SK-N-SH (cell line): ENCODE data around the gene RGS6. TPM values are rescaled to one million over a fixed set of nuclear protein-coding genes. Genes with fewer than 3 reads are reported as not detected.

Source experiments
- CTCF ChIA-PET: fragments of 300-600, 350-600 bp; formaldehyde crosslinking; extraction: SDS; loops from one replicate; lab custom pipeline; 2021; lab: Yijun Ruan, JAX
- POLR2A ChIA-PET: fragments of 350-600 bp; sonication (Branson Sonifier 250); formaldehyde crosslinking; extraction: SDS; loops from one replicate; lab custom pipeline; 2020; ENCODE audit warnings: antibody characterized with exemption, inconsistent platforms; lab: Yijun Ruan, JAX
- DNase-seq: peaks from one replicate; pipeline ENCODE4 v3.0.0; 2012
- H2AFZ ChIP-seq: fragments of 200-600 bp; sonication (generic); 2 replicates; pipeline ENCODE4 v1.8.1; 2016; ENCODE audit warnings: antibody characterized with exemption, mild to moderate bottlenecking, low read depth
- H3F3A ChIP-seq: fragments of 200-600 bp; sonication (generic); replicated peaks from 2 replicates; pipeline ENCODE3; 2016; ENCODE audit warnings: antibody characterized with exemption, mild to moderate bottlenecking; ENCODE audit not compliant: insufficient read depth
- H3K27ac ChIP-seq, 2 experiments: fragments of 200-500 bp in 1 of 2; fragments of 200-600 bp in 1 of 2; sonication (Bioruptor generic) in 1 of 2; sonication (generic), shearing (Covaris generic) in 1 of 2; 2 replicates each; pipeline versions ENCODE4 v1.5.1 to v1.6.1; 2014 to 2016; ENCODE audit warnings: low read depth in 2 of 2, inconsistent platforms in 1 of 2, low read length in 1 of 2, mild to moderate bottlenecking in 1 of 2, mixed read lengths in 1 of 2
- H3K27me3 ChIP-seq: fragments of 200-600 bp; sonication (generic), shearing (Covaris generic); 2 replicates; pipeline ENCODE4 v1.6.1; 2016; ENCODE audit warnings: mixed run types; ENCODE audit not compliant: insufficient read depth
- H3K36me3 ChIP-seq, 2 experiments: fragments of 200-500 bp in 1 of 2; fragments of 200-600 bp in 1 of 2; sonication (Bioruptor generic) in 1 of 2; sonication (generic) in 1 of 2; replicated peaks in 1 of 2; 2 replicates each; pipeline versions ENCODE3 to v1.5.1; 2014 to 2016; ENCODE audit warnings: low read length in 1 of 2, mild to moderate bottlenecking in 1 of 2; ENCODE audit not compliant: insufficient read depth in 2 of 2, control insufficient read depth in 1 of 2
- H3K4me1 ChIP-seq, 2 experiments: fragments of 200-500 bp in 1 of 2; fragments of 200-600 bp in 1 of 2; sonication (Bioruptor generic) in 1 of 2; sonication (generic), shearing (Covaris generic) in 1 of 2; 2 replicates each; pipeline versions ENCODE4 v1.5.1 to v1.6.1; 2014 to 2016; ENCODE audit warnings: low read depth in 1 of 2, low read length in 1 of 2, mixed run types in 1 of 2; ENCODE audit not compliant: insufficient read depth in 2 of 2, control insufficient read depth in 1 of 2
- H3K4me2 ChIP-seq: fragments of 200-600 bp; sonication (generic), shearing (Covaris generic); 2 replicates; pipeline ENCODE4 v1.6.1; 2017; ENCODE audit warnings: mixed run types
- H3K4me3 ChIP-seq, 2 experiments: fragments of 200-500 bp in 1 of 2; fragments of 200-600 bp in 1 of 2; sonication (Bioruptor generic) in 1 of 2; sonication (generic), shearing (Covaris generic) in 1 of 2; 2 replicates each; pipeline versions ENCODE4 v1.5.1 to v1.8.1; 2014 to 2016; ENCODE audit warnings: low read depth in 2 of 2, inconsistent platforms in 1 of 2, low read length in 1 of 2, mild to moderate bottlenecking in 1 of 2, mixed read lengths in 1 of 2, moderate library complexity in 1 of 2
- H3K79me2 ChIP-seq: fragments of 200-600 bp; sonication (generic); 2 replicates; pipeline ENCODE4 v1.8.1; 2017; ENCODE audit warnings: mild to moderate bottlenecking; ENCODE audit not compliant: insufficient read depth
- H3K9ac ChIP-seq: fragments of 200-600 bp; sonication (generic); 2 replicates; pipeline ENCODE4 v1.6.1; 2017; ENCODE audit warnings: mixed run types
- H3K9me2 ChIP-seq: fragments of 200-600 bp; sonication (generic); 2 replicates; pipeline ENCODE4 v1.6.1; 2017; ENCODE audit warnings: mixed run types
- H3K9me3 ChIP-seq: fragments of 200-600 bp; sonication (generic); 2 replicates; pipeline ENCODE4 v1.6.1; 2017; ENCODE audit warnings: mixed run types, mild to moderate bottlenecking, moderate library complexity
- H4K20me1 ChIP-seq: fragments of 200-600 bp; sonication (generic); 2 replicates; pipeline ENCODE4 v1.6.1; 2017; ENCODE audit warnings: mild to moderate bottlenecking, mixed run types; ENCODE audit not compliant: insufficient read depth
- CHD2 ChIP-seq: fragments of 150-350 bp; IDR thresholded peaks from 2 replicates; pipeline ENCODE4 v1.6.1; 2018; ENCODE audit warnings: low read length; ENCODE audit not compliant: partially characterized antibody
- EP300 ChIP-seq, 2 experiments: IDR thresholded peaks; 2 replicates each; pipeline versions ENCODE4 v1.4.0 to v1.6.1; 2012; ENCODE audit warnings: borderline replicate concordance in 1 of 2, low read depth in 1 of 2, low read length in 1 of 2
- EZH2phosphoT487 ChIP-seq: fragments of 200-600 bp; sonication (generic); IDR thresholded peaks from 2 replicates; pipeline ENCODE4 v1.6.1; 2017; ENCODE audit warnings: low read depth, mixed run types, mild to moderate bottlenecking, antibody characterized with exemption, moderate library complexity, borderline replicate concordance
- FOSL2 ChIP-seq: IDR thresholded peaks from 2 replicates; pipeline ENCODE4 v1.4.0; 2012; ENCODE audit warnings: low read depth, mild to moderate bottlenecking, moderate library complexity, borderline replicate concordance
- FOXM1 ChIP-seq: IDR thresholded peaks from 2 replicates; pipeline ENCODE4 v1.4.0; 2012; ENCODE audit warnings: low read depth, mild to moderate bottlenecking
- GATA2 ChIP-seq: sonication (generic); formaldehyde crosslinking; IDR thresholded peaks from 2 replicates; pipeline ENCODE4 v1.5.0; 2020; ENCODE audit warnings: mild to moderate bottlenecking, missing genetic modification reagents
- JUND ChIP-seq: IDR thresholded peaks from 2 replicates; pipeline ENCODE4 v1.4.0; 2012
- MAX ChIP-seq: IDR thresholded peaks from 2 replicates; pipeline ENCODE4 v1.4.0; 2012; ENCODE audit warnings: low read depth
- MEF2A ChIP-seq: IDR thresholded peaks from 2 replicates; pipeline ENCODE4 v1.4.0; 2012; ENCODE audit warnings: low read depth, borderline replicate concordance
- MXI1 ChIP-seq: IDR thresholded peaks from 2 replicates; pipeline ENCODE4 v1.6.1; 2012; ENCODE audit warnings: mild to moderate bottlenecking, low read depth, low read length, improper control_type of control experiment
- NFIC ChIP-seq: IDR thresholded peaks from 2 replicates; pipeline ENCODE4 v1.4.0; 2012; ENCODE audit warnings: borderline replicate concordance
- POLR2AphosphoS5 ChIP-seq: IDR thresholded peaks from 2 replicates; pipeline ENCODE4 v1.6.1; 2012; ENCODE audit warnings: low read depth, low read length
- RFX5 ChIP-seq: IDR thresholded peaks from 2 replicates; pipeline ENCODE4 v1.6.1; 2012; ENCODE audit warnings: mild to moderate bottlenecking, improper control_type of control experiment, low read length
- SIN3A ChIP-seq: IDR thresholded peaks from 2 replicates; pipeline ENCODE4 v1.6.1; 2012; ENCODE audit warnings: low read depth, mild to moderate bottlenecking, low read length, moderate library complexity, borderline replicate concordance
- SMC3 ChIP-seq: IDR thresholded peaks from 2 replicates; pipeline ENCODE4 v1.6.1; 2012; ENCODE audit warnings: low read depth, low read length, improper control_type of control experiment
- TEAD4 ChIP-seq: IDR thresholded peaks from 2 replicates; pipeline ENCODE4 v1.4.0; 2012; ENCODE audit warnings: mild to moderate bottlenecking, borderline replicate concordance; ENCODE audit not compliant: insufficient read depth
- USF2 ChIP-seq: fragments of 150-350 bp; IDR thresholded peaks from 2 replicates; pipeline ENCODE4 v1.6.1; 2017; ENCODE audit warnings: antibody characterized with exemption, low read length, low read depth, borderline replicate concordance
- YY1 ChIP-seq: IDR thresholded peaks from 2 replicates; pipeline ENCODE4 v1.4.0; 2012; ENCODE audit warnings: low read depth, mild to moderate bottlenecking
- WGBS: methylation state at CpG from one replicate; pipeline ENCODE4 v1.1.6; 2017; ENCODE audit warnings: low lambda C conversion rate; 5-methylcytosine and 5-hydroxymethylcytosine counted together
- polyA plus RNA-seq, 3 experiments: library from polyadenylated mRNA; depleted of rRNA; stranded (reverse); fragments of >200 nt; gene quantifications; 2 replicates each; pipeline ENCODE4 v1.2.3, GENCODE V29; 2012
- TF ChIP-seq, protein P1 (sequence below): IDR thresholded peaks from 2 replicates; pipeline ENCODE4; 2012
- TF ChIP-seq, protein P2 (sequence below): fragments of 200-600 bp; sonication (generic); IDR thresholded peaks from 2 replicates; pipeline ENCODE4 v1.6.1; 2017; ENCODE audit warnings: antibody characterized with exemption, mild to moderate bottlenecking, moderate library complexity
- TF ChIP-seq, protein P3 (sequence below): IDR thresholded peaks from 2 replicates; pipeline ENCODE4 v1.6.1; 2012; ENCODE audit warnings: mild to moderate bottlenecking, low read depth, low read length, moderate library complexity

RGS6 gene
- polyA plus RNA-seq, 1 of the 3 experiments (the other 2 are of a cell fraction), result not detected

- H3K79me2 ChIP-seq, result no peaks in the 10 kb centered on the region
- WGBS, result under 1% methylated on average over 7 of the region's 7 CpGs
- no peak for DNase-seq
- no peak overlapping the region for H3K4me3 ChIP-seq
- CTCF ChIA-PET, result no interaction called here
- H3K27me3 ChIP-seq, result peaks cover 6% of the 10 kb centered on the region; the same call in 1 of the 2 replicates
- H3K9me3 ChIP-seq, result no peaks in the 10 kb centered on the region
- no peaks in the 10 kb centered on the region for H4K20me1 ChIP-seq
- no peaks in the 10 kb centered on the region for H3K9me2 ChIP-seq
- H3K36me3 ChIP-seq, result no peaks in the 10 kb centered on the region
- no peak overlapping the region for H3K27ac ChIP-seq
- no peak for TF ChIP-seq FOXM1
- TF ChIP-seq GATA2 (CRISPR knock-in tag), result no peak
- TF ChIP-seq MEF2A, result no peak
- no peak for TF ChIP-seq USF2
- no peak for TF ChIP-seq NFIC
- TF ChIP-seq JUND, result no peak
- TF ChIP-seq, protein P1, sequence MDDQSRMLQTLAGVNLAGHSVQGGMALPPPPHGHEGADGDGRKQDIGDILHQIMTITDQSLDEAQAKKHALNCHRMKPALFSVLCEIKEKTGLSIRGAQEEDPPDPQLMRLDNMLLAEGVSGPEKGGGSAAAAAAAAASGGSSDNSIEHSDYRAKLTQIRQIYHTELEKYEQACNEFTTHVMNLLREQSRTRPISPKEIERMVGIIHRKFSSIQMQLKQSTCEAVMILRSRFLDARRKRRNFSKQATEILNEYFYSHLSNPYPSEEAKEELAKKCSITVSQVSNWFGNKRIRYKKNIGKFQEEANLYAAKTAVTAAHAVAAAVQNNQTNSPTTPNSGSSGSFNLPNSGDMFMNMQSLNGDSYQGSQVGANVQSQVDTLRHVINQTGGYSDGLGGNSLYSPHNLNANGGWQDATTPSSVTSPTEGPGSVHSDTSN, result no peak
- TF ChIP-seq SMC3, result no peak
- TF ChIP-seq RFX5, result no peak
- no peak for TF ChIP-seq TEAD4
- TF ChIP-seq MAX, result no peak
- TF ChIP-seq, protein P2, sequence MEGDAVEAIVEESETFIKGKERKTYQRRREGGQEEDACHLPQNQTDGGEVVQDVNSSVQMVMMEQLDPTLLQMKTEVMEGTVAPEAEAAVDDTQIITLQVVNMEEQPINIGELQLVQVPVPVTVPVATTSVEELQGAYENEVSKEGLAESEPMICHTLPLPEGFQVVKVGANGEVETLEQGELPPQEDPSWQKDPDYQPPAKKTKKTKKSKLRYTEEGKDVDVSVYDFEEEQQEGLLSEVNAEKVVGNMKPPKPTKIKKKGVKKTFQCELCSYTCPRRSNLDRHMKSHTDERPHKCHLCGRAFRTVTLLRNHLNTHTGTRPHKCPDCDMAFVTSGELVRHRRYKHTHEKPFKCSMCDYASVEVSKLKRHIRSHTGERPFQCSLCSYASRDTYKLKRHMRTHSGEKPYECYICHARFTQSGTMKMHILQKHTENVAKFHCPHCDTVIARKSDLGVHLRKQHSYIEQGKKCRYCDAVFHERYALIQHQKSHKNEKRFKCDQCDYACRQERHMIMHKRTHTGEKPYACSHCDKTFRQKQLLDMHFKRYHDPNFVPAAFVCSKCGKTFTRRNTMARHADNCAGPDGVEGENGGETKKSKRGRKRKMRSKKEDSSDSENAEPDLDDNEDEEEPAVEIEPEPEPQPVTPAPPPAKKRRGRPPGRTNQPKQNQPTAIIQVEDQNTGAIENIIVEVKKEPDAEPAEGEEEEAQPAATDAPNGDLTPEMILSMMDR, result no peak
- TF ChIP-seq SIN3A, result no peak
- TF ChIP-seq YY1, result no peak
- TF ChIP-seq FOSL2, result no peak
- no peak for TF ChIP-seq EZH2phosphoT487
- H2AFZ ChIP-seq, result no peak overlapping the region
- H3K4me2 ChIP-seq, result no peak overlapping the region
- POLR2A ChIA-PET, result no interaction called here
- H3F3A ChIP-seq, result no peaks in the 10 kb centered on the region
- H3K4me1 ChIP-seq, result no peaks in the 10 kb centered on the region
- H3K9ac ChIP-seq, result no peak overlapping the region
Observed at GRCh38 chr14:71964716-71965115, 32.5 kb downstream of the RGS6 start.

DNA sequence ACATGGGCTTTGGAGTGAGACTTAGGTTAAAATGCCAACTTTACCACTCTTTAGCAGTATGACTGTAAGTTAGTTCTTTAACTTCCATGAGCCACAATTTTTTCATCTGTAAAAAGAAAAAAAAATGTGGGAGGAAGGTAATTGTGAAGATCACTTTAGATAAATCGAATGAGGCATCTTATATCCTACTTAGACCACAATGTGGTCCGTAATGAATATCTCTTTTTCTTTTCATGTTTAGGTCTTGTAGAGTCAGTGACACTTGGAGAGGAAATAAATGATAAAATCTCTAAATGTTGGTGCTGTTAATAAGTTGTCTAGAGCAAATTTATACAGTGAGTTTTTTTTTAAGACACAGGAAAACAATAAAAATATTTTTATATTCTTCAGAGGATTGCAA lies 34.3 kb downstream of the RGS6 start:
- ChIA-PET POLR2A (no interaction called here), CTCF (no interaction called here)
- Histone ChIP-seq H3F3A (no peaks in the 10 kb centered on the region), H3K9me2 (no peaks in the 10 kb centered on the region), H3K27me3 (peaks cover 6% of the 10 kb centered on the region; the same call in 1 of the 2 replicates), H3K36me3 (no peaks in the 10 kb centered on the region), H3K4me1 (no peaks in the 10 kb centered on the region), H3K9me3 (no peaks in the 10 kb centered on the region), H3K9ac (no peak overlapping the region), H3K27ac (no peak overlapping the region), H2AFZ (no peak overlapping the region), H3K4me2 (no peak overlapping the region), H4K20me1 (no peaks in the 10 kb centered on the region), H3K4me3 (no peak overlapping the region), H3K79me2 (no peaks in the 10 kb centered on the region)
- TF ChIP-seq MXI1, result no peak
- TF ChIP-seq MAX, result no peak
- TF ChIP-seq NFIC, result no peak
- TF ChIP-seq POLR2AphosphoS5, result no peak
- no peak for TF ChIP-seq EZH2phosphoT487
- TF ChIP-seq FOXM1, result no peak
- TF ChIP-seq MEF2A, result no peak
- TF ChIP-seq EP300 (IDR thresholded peaks at IDR 0.05; ENCODE audit: borderline replicate concordance in 1 of 2, low read depth in 1 of 2, low read length in 1 of 2), result no peak
- TF ChIP-seq, protein P3, sequence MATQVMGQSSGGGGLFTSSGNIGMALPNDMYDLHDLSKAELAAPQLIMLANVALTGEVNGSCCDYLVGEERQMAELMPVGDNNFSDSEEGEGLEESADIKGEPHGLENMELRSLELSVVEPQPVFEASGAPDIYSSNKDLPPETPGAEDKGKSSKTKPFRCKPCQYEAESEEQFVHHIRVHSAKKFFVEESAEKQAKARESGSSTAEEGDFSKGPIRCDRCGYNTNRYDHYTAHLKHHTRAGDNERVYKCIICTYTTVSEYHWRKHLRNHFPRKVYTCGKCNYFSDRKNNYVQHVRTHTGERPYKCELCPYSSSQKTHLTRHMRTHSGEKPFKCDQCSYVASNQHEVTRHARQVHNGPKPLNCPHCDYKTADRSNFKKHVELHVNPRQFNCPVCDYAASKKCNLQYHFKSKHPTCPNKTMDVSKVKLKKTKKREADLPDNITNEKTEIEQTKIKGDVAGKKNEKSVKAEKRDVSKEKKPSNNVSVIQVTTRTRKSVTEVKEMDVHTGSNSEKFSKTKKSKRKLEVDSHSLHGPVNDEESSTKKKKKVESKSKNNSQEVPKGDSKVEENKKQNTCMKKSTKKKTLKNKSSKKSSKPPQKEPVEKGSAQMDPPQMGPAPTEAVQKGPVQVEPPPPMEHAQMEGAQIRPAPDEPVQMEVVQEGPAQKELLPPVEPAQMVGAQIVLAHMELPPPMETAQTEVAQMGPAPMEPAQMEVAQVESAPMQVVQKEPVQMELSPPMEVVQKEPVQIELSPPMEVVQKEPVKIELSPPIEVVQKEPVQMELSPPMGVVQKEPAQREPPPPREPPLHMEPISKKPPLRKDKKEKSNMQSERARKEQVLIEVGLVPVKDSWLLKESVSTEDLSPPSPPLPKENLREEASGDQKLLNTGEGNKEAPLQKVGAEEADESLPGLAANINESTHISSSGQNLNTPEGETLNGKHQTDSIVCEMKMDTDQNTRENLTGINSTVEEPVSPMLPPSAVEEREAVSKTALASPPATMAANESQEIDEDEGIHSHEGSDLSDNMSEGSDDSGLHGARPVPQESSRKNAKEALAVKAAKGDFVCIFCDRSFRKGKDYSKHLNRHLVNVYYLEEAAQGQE, result no peak
- no peak for TF ChIP-seq JUND
- no peak for TF ChIP-seq CHD2
- DNase-seq, result no peak
- WGBS, result 2% methylated on average over 2 of the region's 2 CpGs
